Sigmoid colon (tissue), 7 donors: ENCODE measurements around the gene ADAMTS6. TPM values are rescaled to one million over a fixed set of nuclear protein-coding genes. Genes with fewer than 3 reads are reported as not detected.
A peak's percentile ranks its signal among the peaks of the same experiment; 100 is the strongest.

Experiments used
- DNase-seq: peaks from one replicate; pipeline ENCODE4 v3.0.0-alpha.2; 2019
- H3K27ac ChIP-seq, 4 donors: fragments of 200-600 bp; sonication (generic); one replicate each; pipeline ENCODE4 v1.5.1; 2016 to 2019; ENCODE audit warnings: mild to moderate bottlenecking in 1 of 4
- H3K27me3 ChIP-seq, 3 donors: fragments of 200-600 bp; sonication (generic); one replicate each; pipeline ENCODE4 v1.5.1; 2019; ENCODE audit warnings: mild to moderate bottlenecking in 1 of 3
- H3K36me3 ChIP-seq, 4 donors: fragments of 200-600 bp; sonication (generic); one replicate each; pipeline ENCODE4 v1.5.1; 2016 to 2019
- H3K4me1 ChIP-seq, 4 donors: fragments of 200-600 bp; sonication (generic); one replicate each; pipeline ENCODE4 v1.5.1; 2017 to 2019
- H3K4me3 ChIP-seq, 4 donors: fragments of 200-600 bp; sonication (generic); one replicate each; pipeline ENCODE4 v1.5.1; 2017 to 2019; ENCODE audit warnings: mild to moderate bottlenecking in 2 of 4, moderate library complexity in 1 of 4
- H3K9me3 ChIP-seq, 4 donors: fragments of 200-600 bp in 3 of 4; sonication (generic) in 3 of 4; one replicate each; pipeline versions ENCODE4 v1.5.1 to v1.6.1; 2013 to 2019
- EP300 ChIP-seq, 4 donors: sonication (generic); formaldehyde crosslinking; IDR thresholded peaks; one replicate each; pipeline ENCODE4 v1.6.1; 2017; ENCODE audit warnings: antibody characterized with exemption in 4 of 4
- POLR2A ChIP-seq, 2 donors: fragments of 450-650 bp; IDR thresholded peaks; one replicate each; pipeline ENCODE4 v1.6.1; 2016; ENCODE audit warnings: antibody characterized with exemption in 2 of 2, mild to moderate bottlenecking in 2 of 2, moderate library complexity in 2 of 2
- POLR2AphosphoS5 ChIP-seq, 4 donors: sonication (generic); formaldehyde crosslinking; IDR thresholded peaks; one replicate each; pipeline ENCODE4 v1.6.1; 2017; ENCODE audit warnings: antibody characterized with exemption in 4 of 4
- WGBS, 2 donors: extraction: QIAGEN DNeasy Blood & Tissue Kit; methylation state at CpG; one replicate each; pipeline ENCODE4 v1.1.7; 2013; 5-methylcytosine and 5-hydroxymethylcytosine counted together
- intact Hi-C: fragments of 100-400 bp; cut with DNase I; formaldehyde crosslinking; loops from one replicate; pipeline ENCODE4 v1.15.1; 2023
- polyA plus RNA-seq, 3 donors: library from polyadenylated mRNA; stranded (reverse); fragments of 200-250 nt; gene quantifications; one replicate each; pipeline ENCODE4 v1.2.3, GENCODE V29; 2013
- total RNA-seq, 4 donors: library from RNA; depleted of rRNA; stranded (reverse); fragments of >200 nt; gene quantifications; one replicate each; pipeline ENCODE4 v1.1.0, GENCODE V29; 2016
- TF ChIP-seq, protein P1 (sequence below), 4 experiments: fragments of 450-650 bp in 3 of 4; fragments of 200-600 bp in 1 of 4; IDR thresholded peaks; one replicate each; pipeline ENCODE4 v1.5.1; 2016 to 2019; ENCODE audit warnings: antibody characterized with exemption in 4 of 4, mild to moderate bottlenecking in 3 of 4, moderate library complexity in 2 of 4
- donor health status: healthy with polysubstance abuse.
- donor health status: Bipolar disorder and iron deficiency.
- donor health status: healthy.

ADAMTS6 gene
- total and polyA plus RNA-seq, 7 donors, result 0.74 to 18.3 (median 7.1) TPM; not detected in 2

DNA sequence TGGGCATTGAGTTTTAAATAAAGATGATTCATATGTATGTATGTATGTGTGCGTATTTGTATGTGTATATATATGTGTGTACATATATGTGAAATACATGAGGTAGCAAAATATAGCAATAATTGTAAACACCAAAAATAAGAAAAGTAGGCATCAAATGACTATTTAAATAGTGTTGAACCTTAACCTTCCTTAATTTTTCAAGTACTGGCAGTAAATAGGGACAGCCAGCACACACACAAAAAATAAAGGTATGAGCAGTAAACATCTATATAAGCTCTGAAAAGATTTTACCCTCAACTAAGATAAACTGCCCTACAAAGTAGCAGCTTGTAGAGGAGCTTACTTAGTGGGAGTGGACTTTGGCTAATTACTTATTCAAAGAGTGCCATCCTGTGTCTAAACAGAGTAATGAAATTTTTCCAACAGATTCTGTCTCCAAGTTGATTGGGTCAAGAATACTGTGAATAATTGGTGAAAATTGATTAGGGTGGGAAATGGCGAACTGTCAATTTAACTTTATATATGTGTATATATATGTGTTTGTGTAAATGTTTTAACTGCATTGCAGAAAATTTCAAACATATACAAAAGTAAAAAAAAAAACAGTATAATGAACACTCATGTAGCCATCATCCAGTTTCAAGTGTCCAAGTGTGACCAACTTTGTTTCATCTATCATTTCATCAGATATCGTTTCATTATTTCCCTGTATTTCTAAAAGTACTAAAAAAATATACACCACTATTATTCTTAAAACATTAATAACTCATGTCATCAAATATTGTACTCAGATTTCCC, 2.0 kb upstream of the ADAMTS6 start:
- intact Hi-C loops, result loop anchor here (2.0 to 5.0 kb wide), 6 partner anchors 79 to 716 kb away; partner anchors contain the start of genes CENPK, CWC27, PPWD1 and SREK1IP1
- DNase-seq, result no peak
- no peak for TF ChIP-seq POLR2A (IDR thresholded peaks at IDR 0.05)
- TF ChIP-seq, protein P1, sequence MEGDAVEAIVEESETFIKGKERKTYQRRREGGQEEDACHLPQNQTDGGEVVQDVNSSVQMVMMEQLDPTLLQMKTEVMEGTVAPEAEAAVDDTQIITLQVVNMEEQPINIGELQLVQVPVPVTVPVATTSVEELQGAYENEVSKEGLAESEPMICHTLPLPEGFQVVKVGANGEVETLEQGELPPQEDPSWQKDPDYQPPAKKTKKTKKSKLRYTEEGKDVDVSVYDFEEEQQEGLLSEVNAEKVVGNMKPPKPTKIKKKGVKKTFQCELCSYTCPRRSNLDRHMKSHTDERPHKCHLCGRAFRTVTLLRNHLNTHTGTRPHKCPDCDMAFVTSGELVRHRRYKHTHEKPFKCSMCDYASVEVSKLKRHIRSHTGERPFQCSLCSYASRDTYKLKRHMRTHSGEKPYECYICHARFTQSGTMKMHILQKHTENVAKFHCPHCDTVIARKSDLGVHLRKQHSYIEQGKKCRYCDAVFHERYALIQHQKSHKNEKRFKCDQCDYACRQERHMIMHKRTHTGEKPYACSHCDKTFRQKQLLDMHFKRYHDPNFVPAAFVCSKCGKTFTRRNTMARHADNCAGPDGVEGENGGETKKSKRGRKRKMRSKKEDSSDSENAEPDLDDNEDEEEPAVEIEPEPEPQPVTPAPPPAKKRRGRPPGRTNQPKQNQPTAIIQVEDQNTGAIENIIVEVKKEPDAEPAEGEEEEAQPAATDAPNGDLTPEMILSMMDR (IDR thresholded peaks at IDR 0.05), result peak in 3 of 4 experiments; percentile 36 to 55 (median 44)
- TF ChIP-seq EP300 (IDR thresholded peaks at IDR 0.05), result no peak
- no peak for TF ChIP-seq POLR2AphosphoS5 (IDR thresholded peaks at IDR 0.05)
- H3K9me3 ChIP-seq, result no peaks in the 10 kb centered on the region
- H3K27ac ChIP-seq, result peak overlapping the region; percentile 90 to 97 (median 93)
- H3K27me3 ChIP-seq, result no peaks in the 10 kb centered on the region
- peaks cover 0 to 26% (median 17%) of the 10 kb centered on the region in 4 donors for H3K4me1 ChIP-seq
- 23 to 34% methylated on average over 3 of the region's 3 CpGs for WGBS, 2 donors
- H3K36me3 ChIP-seq, result no peaks in the 10 kb centered on the region
- peak overlapping the region; percentile 47 to 63 (median 56) for H3K4me3 ChIP-seq

DNA sequence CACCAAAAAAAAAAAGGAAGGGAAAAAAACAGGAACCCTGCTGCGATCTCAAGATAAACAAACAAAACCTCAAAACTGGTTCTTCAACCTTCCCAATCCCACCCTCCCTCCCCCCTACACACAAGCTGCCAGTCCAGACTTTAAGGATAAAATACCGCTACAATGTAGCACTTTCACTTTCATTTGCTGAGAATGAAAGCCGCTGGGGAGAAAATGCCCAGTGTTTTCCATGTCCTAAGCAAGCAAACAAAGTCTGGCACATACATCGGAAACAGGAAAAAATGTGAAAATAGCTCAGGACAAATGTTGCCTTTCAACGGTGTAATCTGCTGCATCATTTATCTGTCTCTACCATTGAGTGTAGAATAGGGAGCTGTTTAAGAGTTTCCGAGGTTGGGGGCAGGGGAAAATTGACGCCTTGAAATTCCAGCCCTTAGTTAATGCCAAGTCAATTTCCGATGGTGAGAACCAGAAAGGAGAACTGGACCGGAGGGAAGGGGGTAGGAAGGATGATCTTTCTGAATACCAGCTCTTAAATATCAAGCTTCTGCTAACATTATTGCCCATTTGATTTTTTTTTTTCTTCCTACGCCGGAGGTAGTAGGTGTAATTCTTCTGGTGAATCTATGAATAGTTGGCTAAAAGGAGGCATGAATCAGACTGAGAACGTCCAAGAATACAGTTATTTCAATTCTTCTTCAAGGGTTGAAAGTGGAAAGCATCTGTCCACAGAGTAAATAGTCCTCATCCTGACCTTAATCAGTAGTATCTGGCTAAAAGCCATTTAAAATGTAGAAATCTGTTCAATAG, 1.2 kb upstream of the ADAMTS6 start:
- DNase-seq, result no peak
- no peaks in the 10 kb centered on the region for H3K9me3 ChIP-seq
- H3K4me3 ChIP-seq, result peak overlapping the region; percentile 47 to 63 (median 56)
- no peaks in the 10 kb centered on the region for H3K36me3 ChIP-seq
- peaks cover 0 to 31% (median 17%) of the 10 kb centered on the region in 4 donors for H3K4me1 ChIP-seq
- H3K27ac ChIP-seq, result peak overlapping the region; percentile 90 to 97 (median 93)
- peak in 2 of 4 donors; percentile 9 to 14 for TF ChIP-seq POLR2AphosphoS5 (IDR thresholded peaks at IDR 0.05)
- TF ChIP-seq, protein P1 (IDR thresholded peaks at IDR 0.05), result no peak
- no peaks in the 10 kb centered on the region for H3K27me3 ChIP-seq
- 0 to 1% methylated on average over 12 of the region's 12 CpGs for WGBS, 2 donors
- intact Hi-C loops, result loop anchor here (2.0 to 5.0 kb wide), 6 partner anchors 79 to 716 kb away; partner anchors contain the start of genes CENPK, CWC27, PPWD1 and SREK1IP1

DNA sequence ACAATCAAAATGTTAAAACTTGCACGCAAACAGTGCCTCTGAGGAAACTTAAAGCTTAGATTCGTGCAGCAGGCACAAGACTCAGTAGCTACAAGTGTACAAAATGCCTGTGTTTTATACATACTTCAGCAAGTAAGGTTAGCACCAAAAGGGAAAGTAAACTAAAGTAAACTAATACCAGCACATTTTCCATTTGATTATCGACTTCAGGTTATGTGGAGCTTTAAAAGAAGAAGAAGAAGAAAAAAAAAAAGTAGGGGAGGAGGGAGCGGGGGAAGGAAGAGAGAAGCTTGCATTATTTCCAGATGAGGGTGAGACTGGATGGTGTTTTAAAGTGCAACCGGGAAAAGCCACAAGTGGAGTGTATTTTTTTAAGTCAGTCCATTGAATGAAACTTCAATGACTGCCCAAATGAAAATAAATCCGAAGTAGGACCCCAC, 596 bp upstream of the ADAMTS6 start:
- Histone ChIP-seq H3K27me3 (no peaks in the 10 kb centered on the region), H3K36me3 (no peaks in the 10 kb centered on the region), H3K27ac (peak overlapping the region; percentile 90 to 97 (median 93)), H3K4me1 (peaks cover 0 to 36% (median 17%) of the 10 kb centered on the region in 4 donors), H3K9me3 (no peaks in the 10 kb centered on the region), H3K4me3 (peak overlapping the region; percentile 47 to 63 (median 56))
- DNase-seq, result no peak
- TF ChIP-seq POLR2AphosphoS5 (IDR thresholded peaks at IDR 0.05) (no peak), POLR2A (IDR thresholded peaks at IDR 0.05) (no peak), EP300 (IDR thresholded peaks at IDR 0.05) (no peak)
- TF ChIP-seq, protein P1 (IDR thresholded peaks at IDR 0.05), result no peak
- intact Hi-C loops, result loop anchor here (2.0 to 5.0 kb wide), 6 partner anchors 80 to 715 kb away; partner anchors contain the start of genes CENPK, CWC27, PPWD1 and SREK1IP1
- 0 to 1% methylated on average over 6 of the region's 6 CpGs for WGBS, 2 donors

DNA sequence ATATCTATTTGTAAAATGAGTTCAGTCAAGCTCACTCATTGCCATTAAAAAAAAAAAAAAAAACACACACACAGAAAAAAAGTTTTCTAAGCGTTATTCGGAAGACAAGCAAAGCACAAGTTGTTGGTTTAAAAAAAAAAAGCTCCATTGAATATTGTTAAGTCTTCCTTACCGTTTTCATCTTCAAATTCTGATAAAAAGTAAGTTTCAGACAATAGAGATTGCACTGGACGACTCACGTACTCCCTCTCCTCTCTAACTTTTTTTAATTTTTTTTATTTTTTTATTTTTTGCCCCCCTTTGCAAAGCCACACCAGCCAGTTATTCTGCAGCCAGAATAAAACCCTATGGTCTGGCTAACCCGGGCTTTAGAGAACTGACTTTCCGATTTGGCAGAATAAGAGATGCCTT, 544 bp downstream of the ADAMTS6 start:
- H3K9me3 ChIP-seq, result no peaks in the 10 kb centered on the region
- no peaks in the 10 kb centered on the region for H3K36me3 ChIP-seq
- TF ChIP-seq POLR2AphosphoS5 (IDR thresholded peaks at IDR 0.05), result no peak
- TF ChIP-seq, protein P1 (IDR thresholded peaks at IDR 0.05), result no peak
- no peak for TF ChIP-seq EP300 (IDR thresholded peaks at IDR 0.05)
- no peak for TF ChIP-seq POLR2A (IDR thresholded peaks at IDR 0.05)
- peak overlapping the region; percentile 47 to 63 (median 56) for H3K4me3 ChIP-seq
- H3K4me1 ChIP-seq, result peaks cover 0 to 36% (median 17%) of the 10 kb centered on the region in 4 donors
- DNase-seq, result no peak
- H3K27me3 ChIP-seq, result no peaks in the 10 kb centered on the region
- intact Hi-C loops, result loop anchor here (5.0 kb wide), 2 partner anchors 81 to 714 kb away; partner anchors contain the start of genes CENPK, CWC27, PPWD1 and SREK1IP1
- peak overlapping the region; percentile 90 to 97 (median 93) for H3K27ac ChIP-seq
- WGBS, 2 donors, result 1% methylated on average over 7 of the region's 7 CpGs
